PC-9 (cell line): Measurements from ENCODE around the gene TBC1D5. TPM values are rescaled to one million over a fixed set of nuclear protein-coding genes. Genes with fewer than 3 reads are reported as not detected.

Source experiments
- BruUV-seq: library from RNA; stranded (reverse); fragments of 400-500 nt; replicated peaks from 2 replicates; lab custom pipeline; 2021; lab: Mats Ljungman, UMichigan
- CTCF ChIA-PET: fragments of 300-600 bp; sonication (Branson Sonifier 250); formaldehyde crosslinking; loops from one replicate; lab custom pipeline; 2022; ENCODE audit warnings: antibody characterized with exemption; lab: Charles Lee
- POLR2A ChIA-PET: fragments of 300-600 bp; sonication (Branson Sonifier 250); formaldehyde crosslinking; loops from one replicate; lab custom pipeline; 2022; ENCODE audit warnings: antibody characterized with exemption; ENCODE audit not compliant: unreplicated experiment; lab: Charles Lee
- DNase-seq, 2 experiments: peaks; one replicate each; pipeline versions ENCODE4 v3.0.0 to v3.0.0-alpha.2; 2015 to 2022; ENCODE audit warnings: mixed read lengths in 1 of 2
- H2AFZ ChIP-seq: fragments of 200-600 bp; sonication (generic); 2 replicates; pipeline ENCODE4 v1.8.1; 2017; ENCODE audit warnings: antibody characterized with exemption
- H3F3A ChIP-seq: fragments of 200-600 bp; sonication (generic); 2 replicates; pipeline ENCODE4 v1.8.1; 2017; ENCODE audit warnings: antibody characterized with exemption, mild to moderate bottlenecking, low read depth; ENCODE audit not compliant: insufficient read depth
- H3K27ac ChIP-seq: fragments of 200-600 bp; sonication (generic); 2 replicates; pipeline ENCODE4 v1.6.1; 2016; ENCODE audit warnings: mixed run types
- H3K27me3 ChIP-seq: fragments of 200-600 bp; sonication (generic); 2 replicates; pipeline ENCODE4 v1.6.1; 2016; ENCODE audit warnings: low read depth, mixed run types; ENCODE audit not compliant: insufficient read depth
- H3K36me3 ChIP-seq: fragments of 200-600 bp; sonication (generic); 2 replicates; pipeline ENCODE4 v1.6.1; 2016; ENCODE audit warnings: low read depth, mixed run types
- H3K4me1 ChIP-seq: fragments of 200-600 bp; sonication (generic); replicated peaks from 2 replicates; pipeline ENCODE4 v1.6.1; 2016; ENCODE audit warnings: mixed run types; ENCODE audit not compliant: insufficient read depth
- H3K4me2 ChIP-seq: fragments of 200-600 bp; sonication (generic); 2 replicates; pipeline ENCODE4 v1.6.1; 2017; ENCODE audit warnings: mixed run types
- H3K4me3 ChIP-seq: fragments of 200-600 bp; sonication (generic); 2 replicates; pipeline ENCODE4 v1.6.1; 2016; ENCODE audit warnings: mixed run types
- H3K79me2 ChIP-seq: fragments of 200-600 bp; sonication (generic); 2 replicates; pipeline ENCODE4 v1.6.1; 2017; ENCODE audit warnings: low read depth, mixed run types
- H3K9me2 ChIP-seq: fragments of 200-600 bp; sonication (generic); 2 replicates; pipeline ENCODE4 v1.8.1; 2017; ENCODE audit warnings: mild to moderate bottlenecking; ENCODE audit not compliant: insufficient read depth
- H3K9me3 ChIP-seq: fragments of 200-600 bp; sonication (generic); 2 replicates; pipeline ENCODE4 v1.8.1; 2016; ENCODE audit warnings: low read depth; ENCODE audit not compliant: insufficient read depth
- H4K20me1 ChIP-seq: fragments of 200-600 bp; sonication (generic); 2 replicates; pipeline ENCODE4 v1.8.1; 2017; ENCODE audit not compliant: insufficient read depth
- EZH2 ChIP-seq: fragments of 200-600 bp; sonication (generic); IDR thresholded peaks from 2 replicates; pipeline ENCODE4 v1.8.0; 2017; ENCODE audit warnings: antibody characterized with exemption, low read depth
- intact Hi-C: fragments of 100-400 bp; cut with micrococcal nuclease; formaldehyde crosslinking; loops from one replicate; pipeline ENCODE4 v1.10.0; 2022; ENCODE audit not compliant: unreplicated experiment
- total RNA-seq: library from RNA; stranded (reverse); gene quantifications from 2 replicates; pipeline ENCODE4 v1.2.3, GENCODE V29; 2021
- TF ChIP-seq, protein P1 (sequence below): fragments of 200-600 bp; sonication (generic); conservative IDR thresholded peaks from 2 replicates; pipeline ENCODE4 v1.6.1; 2017; ENCODE audit warnings: mixed run types, antibody characterized with exemption, mild to moderate bottlenecking, moderate library complexity

TBC1D5 gene
- total RNA-seq, 1 experiment from 2014 or later = 54.0 TPM

GRCh38 chr3:17340693-17341092, 401.7 kb downstream of the TBC1D5 start:
- Histone ChIP-seq H4K20me1 (no peaks in the 10 kb centered on the region), H3K9me2 (no peaks in the 10 kb centered on the region), H3K9me3 (no peaks in the 10 kb centered on the region; the same call in 1 of the 2 replicates), H2AFZ (no peak overlapping the region), H3K4me2 (no peak overlapping the region), H3K36me3 (no peaks in the 10 kb centered on the region), H3K4me3 (no peak overlapping the region), H3K27ac (no peak overlapping the region), H3F3A (no peaks in the 10 kb centered on the region), H3K4me1 (no peaks in the 10 kb centered on the region), H3K79me2 (no peaks in the 10 kb centered on the region), H3K27me3 (no peaks in the 10 kb centered on the region)
- no peak for DNase-seq
- intact Hi-C loops = no loop called here
- BruUV-seq = no TSS peak
- ChIA-PET CTCF (no interaction called here), POLR2A (no interaction called here)
- TF ChIP-seq, protein P1, sequence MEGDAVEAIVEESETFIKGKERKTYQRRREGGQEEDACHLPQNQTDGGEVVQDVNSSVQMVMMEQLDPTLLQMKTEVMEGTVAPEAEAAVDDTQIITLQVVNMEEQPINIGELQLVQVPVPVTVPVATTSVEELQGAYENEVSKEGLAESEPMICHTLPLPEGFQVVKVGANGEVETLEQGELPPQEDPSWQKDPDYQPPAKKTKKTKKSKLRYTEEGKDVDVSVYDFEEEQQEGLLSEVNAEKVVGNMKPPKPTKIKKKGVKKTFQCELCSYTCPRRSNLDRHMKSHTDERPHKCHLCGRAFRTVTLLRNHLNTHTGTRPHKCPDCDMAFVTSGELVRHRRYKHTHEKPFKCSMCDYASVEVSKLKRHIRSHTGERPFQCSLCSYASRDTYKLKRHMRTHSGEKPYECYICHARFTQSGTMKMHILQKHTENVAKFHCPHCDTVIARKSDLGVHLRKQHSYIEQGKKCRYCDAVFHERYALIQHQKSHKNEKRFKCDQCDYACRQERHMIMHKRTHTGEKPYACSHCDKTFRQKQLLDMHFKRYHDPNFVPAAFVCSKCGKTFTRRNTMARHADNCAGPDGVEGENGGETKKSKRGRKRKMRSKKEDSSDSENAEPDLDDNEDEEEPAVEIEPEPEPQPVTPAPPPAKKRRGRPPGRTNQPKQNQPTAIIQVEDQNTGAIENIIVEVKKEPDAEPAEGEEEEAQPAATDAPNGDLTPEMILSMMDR = no peak
- TF ChIP-seq EZH2 = no peak

- POLR2A ChIA-PET = no interaction called here
- H3K79me2 ChIP-seq = no peaks in the 10 kb centered on the region
- intact Hi-C loops = no loop called here
- TF ChIP-seq, protein P1 = no peak
- TF ChIP-seq EZH2 = no peak
- no peak overlapping the region for H3K27ac ChIP-seq
- CTCF ChIA-PET = no interaction called here
- H3K4me3 ChIP-seq = no peak overlapping the region
- H4K20me1 ChIP-seq = no peaks in the 10 kb centered on the region
- H3K4me1 ChIP-seq = no peaks in the 10 kb centered on the region
- no peaks in the 10 kb centered on the region for H3K9me3 ChIP-seq
- no peaks in the 10 kb centered on the region for H3K27me3 ChIP-seq
- H3K9me2 ChIP-seq = no peaks in the 10 kb centered on the region
- no peak overlapping the region for H3K4me2 ChIP-seq
- no peak overlapping the region for H2AFZ ChIP-seq
- no peaks in the 10 kb centered on the region for H3F3A ChIP-seq
- H3K36me3 ChIP-seq = no peaks in the 10 kb centered on the region
- BruUV-seq = no TSS peak
- no peak for DNase-seq
Observed at GRCh38 chr3:17340261-17340660, 402.2 kb downstream of the TBC1D5 start.

GRCh38 chr3:17339132-17339575, 403.3 kb downstream of the TBC1D5 start:
- Histone ChIP-seq H2AFZ (no peak overlapping the region), H3K4me1 (no peaks in the 10 kb centered on the region), H3K9me3 (no peaks in the 10 kb centered on the region), H3F3A (no peaks in the 10 kb centered on the region), H3K4me2 (no peak overlapping the region), H3K27me3 (no peaks in the 10 kb centered on the region), H3K79me2 (no peaks in the 10 kb centered on the region), H3K4me3 (no peak overlapping the region), H3K36me3 (no peaks in the 10 kb centered on the region), H4K20me1 (no peaks in the 10 kb centered on the region), H3K27ac (no peak overlapping the region), H3K9me2 (no peaks in the 10 kb centered on the region)
- intact Hi-C loops = no loop called here
- no peak for TF ChIP-seq EZH2
- TF ChIP-seq, protein P1 = no peak
- POLR2A ChIA-PET = no interaction called here
- CTCF ChIA-PET = no interaction called here
- DNase-seq = no peak
- BruUV-seq = no TSS peak
